Vagina (tissue), 2 donors: ENCODE results near the gene COMMD3. TPM values are rescaled to one million over a fixed set of nuclear protein-coding genes. Genes with fewer than 3 reads are reported as not detected.

Experiments used
- DNase-seq, 2 donors: peaks; one replicate each; pipeline ENCODE4 v3.0.0-alpha.2; 2017; ENCODE audit errors: extremely low spot score in 2 of 2
- H3K27ac ChIP-seq: fragments of 200-600 bp; sonication (generic); one replicate; pipeline ENCODE4 v1.5.1; 2019
- H3K27me3 ChIP-seq: fragments of 200-600 bp; sonication (generic); one replicate; pipeline ENCODE4 v1.5.1; 2019
- H3K36me3 ChIP-seq, 2 donors: fragments of 200-600 bp; sonication (generic); one replicate each; pipeline ENCODE4 v1.5.1; 2017 to 2019
- H3K4me1 ChIP-seq: fragments of 200-600 bp; sonication (generic); one replicate; pipeline ENCODE4 v1.5.1; 2019
- H3K4me3 ChIP-seq, 2 donors: fragments of 200-600 bp; sonication (generic); 1 replicate in 1 of 2; 2 replicates in 1 of 2; pipeline ENCODE4 v1.5.1; 2016 to 2019
- H3K9me3 ChIP-seq: fragments of 200-600 bp; sonication (generic); one replicate; pipeline ENCODE4 v1.5.1; 2019
- CTCF ChIP-seq, 3 experiments: fragments of 450-650 bp in 2 of 3; fragments of 200-600 bp in 1 of 3; sonication (generic) in 1 of 3; IDR thresholded peaks; one replicate each; pipeline ENCODE4 v1.5.1; 2017 to 2019; ENCODE audit warnings: antibody characterized with exemption in 3 of 3, mild to moderate bottlenecking in 2 of 3, moderate library complexity in 2 of 3
- POLR2A ChIP-seq, 2 donors: fragments of 450-650 bp; IDR thresholded peaks; one replicate each; pipeline ENCODE4 v1.6.1; 2017; ENCODE audit warnings: antibody characterized with exemption in 2 of 2, mild to moderate bottlenecking in 2 of 2, moderate library complexity in 2 of 2
- POLR2AphosphoS5 ChIP-seq, 2 donors: sonication (generic); formaldehyde crosslinking; IDR thresholded peaks; one replicate each; pipeline ENCODE4 v1.9.0; 2017; ENCODE audit warnings: antibody characterized with exemption in 2 of 2, mild to moderate bottlenecking in 2 of 2, low read depth in 1 of 2; ENCODE audit not compliant: insufficient read depth in 1 of 2
- intact Hi-C: fragments of 100-400 bp; cut with DNase I; formaldehyde crosslinking; loops from one replicate; pipeline ENCODE4 v1.15.1; 2023
- total RNA-seq: library from RNA; depleted of rRNA; stranded (reverse); fragments of >200 nt; gene quantifications from one replicate; pipeline ENCODE4 v1.2.3, GENCODE V29; 2016

COMMD3 gene
- 27.0 TPM for total RNA-seq

GRCh38 chr10:22316286-22317075, at the start of gene COMMD3:
COMMD3 (plus strand) TSS chr10:22316388; CDS start chr10:22316418, 30 bp downstream.
- intact Hi-C loops = loop anchor here (1.0 kb wide), 1 partner anchor 313 kb away; the partner anchor contains the start of gene DNAJC1
- Histone ChIP-seq H3K27me3 (no peaks in the 10 kb centered on the region), H3K36me3 (no peaks in the 10 kb centered on the region), H3K9me3 (no peaks in the 10 kb centered on the region), H3K4me1 (peaks cover 33% of the 10 kb centered on the region), H3K4me3 (peak within 1 kb of the TSS; percentile 80 to 86), H3K27ac (peak within 1 kb of the TSS; percentile 95)
- peak in 1 of 2 donors; percentile 94 for DNase-seq
- TF ChIP-seq CTCF (IDR thresholded peaks at IDR 0.05) (no peak), POLR2AphosphoS5 (IDR thresholded peaks at IDR 0.05; ENCODE audit: insufficient read depth in 1 of 2, low read depth in 1 of 2) (peak; percentile 41 to 95), POLR2A (IDR thresholded peaks at IDR 0.05) (peak in 1 of 2 donors; percentile 54)

- no peak for DNase-seq
- H3K4me1 ChIP-seq = no peaks in the 10 kb centered on the region
- TF ChIP-seq CTCF (IDR thresholded peaks at IDR 0.05) = no peak
- no peak for TF ChIP-seq POLR2AphosphoS5 (IDR thresholded peaks at IDR 0.05; ENCODE audit: insufficient read depth in 1 of 2, low read depth in 1 of 2)
- no peak for TF ChIP-seq POLR2A (IDR thresholded peaks at IDR 0.05)
- no peaks in the 10 kb centered on the region for H3K36me3 ChIP-seq
- H3K27me3 ChIP-seq = no peaks in the 10 kb centered on the region
- intact Hi-C loops = no loop called here
- H3K4me3 ChIP-seq = no peak overlapping the region
- no peaks in the 10 kb centered on the region for H3K9me3 ChIP-seq
- H3K27ac ChIP-seq = no peak overlapping the region
These were observed 47.7 kb upstream of the COMMD3 start for GRCh38 chr10:22268503-22268902.

- H3K4me3 ChIP-seq = no peak overlapping the region
- H3K9me3 ChIP-seq = no peaks in the 10 kb centered on the region
- no peaks in the 10 kb centered on the region for H3K27me3 ChIP-seq
- no peaks in the 10 kb centered on the region for H3K4me1 ChIP-seq
- no peak for TF ChIP-seq POLR2A (IDR thresholded peaks at IDR 0.05)
- no peak for TF ChIP-seq CTCF (IDR thresholded peaks at IDR 0.05)
- no peak for TF ChIP-seq POLR2AphosphoS5 (IDR thresholded peaks at IDR 0.05; ENCODE audit: insufficient read depth in 1 of 2, low read depth in 1 of 2)
- no peak for DNase-seq
- no peak overlapping the region for H3K27ac ChIP-seq
- H3K36me3 ChIP-seq = no peaks in the 10 kb centered on the region
- intact Hi-C loops = no loop called here
These were observed 44.4 kb upstream of the COMMD3 start for GRCh38 chr10:22271786-22272185.

GRCh38 chr10:22278441-22278782, 37.8 kb upstream of the COMMD3 start:
- TF ChIP-seq CTCF (IDR thresholded peaks at IDR 0.05) = no peak
- TF ChIP-seq POLR2AphosphoS5 (IDR thresholded peaks at IDR 0.05; ENCODE audit: insufficient read depth in 1 of 2, low read depth in 1 of 2) = no peak
- no peak for TF ChIP-seq POLR2A (IDR thresholded peaks at IDR 0.05)

GRCh38 chr10:22280078-22280477, 36.1 kb upstream of the COMMD3 start:
- Histone ChIP-seq H3K4me1 (no peaks in the 10 kb centered on the region), H3K9me3 (no peaks in the 10 kb centered on the region), H3K27ac (no peak overlapping the region), H3K4me3 (no peak overlapping the region), H3K36me3 (no peaks in the 10 kb centered on the region), H3K27me3 (no peaks in the 10 kb centered on the region)
- intact Hi-C loops = no loop called here
- TF ChIP-seq CTCF (IDR thresholded peaks at IDR 0.05) = no peak
- no peak for TF ChIP-seq POLR2AphosphoS5 (IDR thresholded peaks at IDR 0.05; ENCODE audit: insufficient read depth in 1 of 2, low read depth in 1 of 2)
- TF ChIP-seq POLR2A (IDR thresholded peaks at IDR 0.05) = no peak
- no peak for DNase-seq

More at GRCh38 chr10:22278441-22278782, 37.8 kb upstream of the COMMD3 start:
- no peaks in the 10 kb centered on the region for H3K4me1 ChIP-seq
- intact Hi-C loops = no loop called here
- no peaks in the 10 kb centered on the region for H3K27me3 ChIP-seq
- H3K9me3 ChIP-seq = no peaks in the 10 kb centered on the region
- no peaks in the 10 kb centered on the region for H3K36me3 ChIP-seq
- no peak overlapping the region for H3K4me3 ChIP-seq
- no peak overlapping the region for H3K27ac ChIP-seq
- DNase-seq = no peak
